ENCODE results near the gene MDM2. TPM values are rescaled to one million over a fixed set of nuclear protein-coding genes. Genes with fewer than 3 reads are reported as not detected.

MDM2 gene
- total RNA-seq, 2 experiments from 2014 or later: 143 to 318 TPM

DNA sequence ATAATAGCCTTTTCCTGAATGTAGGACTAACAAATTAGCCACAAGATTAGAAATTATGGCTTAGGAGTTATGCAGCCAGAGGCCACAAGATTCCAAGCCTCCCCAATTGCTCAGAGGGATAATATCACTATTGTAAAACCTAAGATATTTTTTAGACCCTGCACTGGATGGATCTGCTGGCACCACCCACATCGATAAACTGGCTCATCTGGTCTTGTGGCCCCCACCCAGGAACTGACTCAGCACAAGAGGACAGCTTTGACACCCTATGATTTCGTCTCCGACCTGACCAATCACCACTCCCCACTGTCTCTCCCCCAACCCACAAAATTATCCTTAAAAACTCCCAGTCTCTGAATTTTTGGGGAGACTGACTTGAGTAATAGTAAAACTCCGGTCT lies 70.3 kb downstream of the MDM2 start:
- ChIA-PET POLR2A (interaction anchor here (0.6 kb wide), 1 partner anchor 419 kb away, joined by 7 read pairs; no protein-coding TSS in a partner anchor), CTCF (ENCODE audit: unreplicated experiment) (no interaction called here)
- Histone ChIP-seq H3K4me1 (ENCODE audit: insufficient read depth, low read length, poor library complexity, severe bottlenecking) (peaks cover 31% of the 10 kb centered on the region), H3K4me2 (ENCODE audit: low read length) (no peak overlapping the region), H3K27ac (ENCODE audit: low read depth, low read length, poor library complexity, severe bottlenecking) (no peak overlapping the region), H3K4me3 (ENCODE audit: low read depth, low read length, poor library complexity, severe bottlenecking) (no peak overlapping the region), H4K20me1 (ENCODE audit: insufficient read depth, low read length) (no peaks in the 10 kb centered on the region), H3K9me3 (ENCODE audit: low read length) (peaks cover 19% of the 10 kb centered on the region; the same call in 1 of the 2 replicates), H2AFZ (ENCODE audit: low read length) (no peak overlapping the region), H3K36me3 (ENCODE audit: insufficient read depth, low read length) (peaks cover 12% of the 10 kb centered on the region; the same call in 1 of the 2 replicates), H3K9me2 (ENCODE audit: insufficient read depth, low read length) (no peaks in the 10 kb centered on the region), H3K79me2 (ENCODE audit: insufficient read depth, low read depth, low read length) (no peaks in the 10 kb centered on the region)
- TF ChIP-seq EZH2phosphoT487 (IDR thresholded peaks at IDR 0.05; ENCODE audit: borderline replicate concordance, low read depth, low read length): no peak
- TF ChIP-seq, protein P1, sequence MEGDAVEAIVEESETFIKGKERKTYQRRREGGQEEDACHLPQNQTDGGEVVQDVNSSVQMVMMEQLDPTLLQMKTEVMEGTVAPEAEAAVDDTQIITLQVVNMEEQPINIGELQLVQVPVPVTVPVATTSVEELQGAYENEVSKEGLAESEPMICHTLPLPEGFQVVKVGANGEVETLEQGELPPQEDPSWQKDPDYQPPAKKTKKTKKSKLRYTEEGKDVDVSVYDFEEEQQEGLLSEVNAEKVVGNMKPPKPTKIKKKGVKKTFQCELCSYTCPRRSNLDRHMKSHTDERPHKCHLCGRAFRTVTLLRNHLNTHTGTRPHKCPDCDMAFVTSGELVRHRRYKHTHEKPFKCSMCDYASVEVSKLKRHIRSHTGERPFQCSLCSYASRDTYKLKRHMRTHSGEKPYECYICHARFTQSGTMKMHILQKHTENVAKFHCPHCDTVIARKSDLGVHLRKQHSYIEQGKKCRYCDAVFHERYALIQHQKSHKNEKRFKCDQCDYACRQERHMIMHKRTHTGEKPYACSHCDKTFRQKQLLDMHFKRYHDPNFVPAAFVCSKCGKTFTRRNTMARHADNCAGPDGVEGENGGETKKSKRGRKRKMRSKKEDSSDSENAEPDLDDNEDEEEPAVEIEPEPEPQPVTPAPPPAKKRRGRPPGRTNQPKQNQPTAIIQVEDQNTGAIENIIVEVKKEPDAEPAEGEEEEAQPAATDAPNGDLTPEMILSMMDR (conservative IDR thresholded peaks at IDR 0.05; ENCODE audit: low read length): no peak
- intact Hi-C loops (cut with micrococcal nuclease; ENCODE audit: unreplicated experiment): no loop called here
- no peak for DNase-seq (ENCODE audit: low spot score)
- BruUV-seq (replicated peaks): no TSS peak

GRCh38 chr12:68878846-68879245 lies 70.9 kb downstream of the MDM2 start:
- Histone ChIP-seq H3K4me3 (ENCODE audit: low read depth, low read length, poor library complexity, severe bottlenecking) (no peak overlapping the region), H2AFZ (ENCODE audit: low read length) (no peak overlapping the region), H3K79me2 (ENCODE audit: insufficient read depth, low read depth, low read length) (no peaks in the 10 kb centered on the region), H3K9me2 (ENCODE audit: insufficient read depth, low read length) (no peaks in the 10 kb centered on the region), H3K36me3 (ENCODE audit: insufficient read depth, low read length) (peaks cover 12% of the 10 kb centered on the region; the same call in 1 of the 2 replicates), H3K9me3 (ENCODE audit: low read length) (peaks cover 19% of the 10 kb centered on the region; the same call in 1 of the 2 replicates), H3K27ac (ENCODE audit: low read depth, low read length, poor library complexity, severe bottlenecking) (no peak overlapping the region), H4K20me1 (ENCODE audit: insufficient read depth, low read length) (no peaks in the 10 kb centered on the region), H3K4me1 (ENCODE audit: insufficient read depth, low read length, poor library complexity, severe bottlenecking) (peaks cover 36% of the 10 kb centered on the region), H3K4me2 (ENCODE audit: low read length) (no peak overlapping the region)
- no TSS peak for BruUV-seq (replicated peaks)
- POLR2A ChIA-PET: interaction anchor here (0.6 to 1.9 kb wide), 2 partner anchors 10 to 419 kb away, joined by 7 to 13 read pairs; no protein-coding TSS in a partner anchor
- intact Hi-C loops (cut with micrococcal nuclease; ENCODE audit: unreplicated experiment): no loop called here
- CTCF ChIA-PET (ENCODE audit: unreplicated experiment): no interaction called here
- TF ChIP-seq, protein P1 (conservative IDR thresholded peaks at IDR 0.05; ENCODE audit: low read length): no peak
- no peak for TF ChIP-seq EZH2phosphoT487 (IDR thresholded peaks at IDR 0.05; ENCODE audit: borderline replicate concordance, low read depth, low read length)
- DNase-seq (ENCODE audit: low spot score): no peak

DNA sequence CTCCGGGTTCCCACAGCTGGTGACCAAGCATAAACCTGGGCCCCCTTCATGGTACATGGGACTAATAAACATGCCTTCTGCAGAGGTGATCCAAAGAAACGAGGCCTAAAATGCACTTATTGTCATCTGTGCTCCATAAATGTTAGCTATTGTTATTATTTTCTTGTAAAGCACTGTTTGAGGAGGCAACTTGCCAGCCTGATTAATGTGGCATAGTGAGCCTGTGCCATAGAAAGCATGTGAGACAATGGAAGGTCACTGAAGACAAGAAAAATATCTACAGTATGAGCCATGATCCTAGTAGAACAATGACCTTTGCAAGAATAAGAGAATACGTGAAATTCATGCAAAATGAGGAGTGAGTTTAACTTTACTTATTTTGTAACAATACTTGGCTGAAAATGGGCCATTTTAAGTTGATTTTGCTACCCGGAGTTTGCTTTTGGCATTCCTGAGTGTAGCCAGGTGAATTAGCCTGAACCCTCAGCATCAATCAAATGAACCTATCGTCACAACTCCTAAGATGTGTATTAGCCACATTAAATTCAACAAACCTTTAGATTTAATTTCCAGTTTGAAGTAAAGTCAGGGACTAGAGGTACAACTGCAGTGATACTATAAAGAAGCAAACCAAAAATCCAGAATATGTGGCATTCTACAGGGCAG lies 72.8 kb downstream of the MDM2 start:
- ChIA-PET CTCF (ENCODE audit: unreplicated experiment) (no interaction called here), POLR2A (interaction anchor here (0.6 to 2.1 kb wide), 6 partner anchors 8 to 384 kb away, joined by 3 to 13 read pairs (median 4); no protein-coding TSS in a partner anchor)
- no peaks in the 10 kb centered on the region for H4K20me1 ChIP-seq (ENCODE audit: insufficient read depth, low read length)
- no peak overlapping the region for H3K4me2 ChIP-seq (ENCODE audit: low read length)
- peaks cover 55% of the 10 kb centered on the region for H3K4me1 ChIP-seq (ENCODE audit: insufficient read depth, low read length, poor library complexity, severe bottlenecking)
- TF ChIP-seq EZH2phosphoT487 (IDR thresholded peaks at IDR 0.05; ENCODE audit: borderline replicate concordance, low read depth, low read length): no peak
- TF ChIP-seq, protein P1 (conservative IDR thresholded peaks at IDR 0.05; ENCODE audit: low read length): no peak
- no peak for DNase-seq (ENCODE audit: low spot score)
- peaks cover 19% of the 10 kb centered on the region; the same call in 1 of the 2 replicates for H3K9me3 ChIP-seq (ENCODE audit: low read length)
- no peak overlapping the region for H3K4me3 ChIP-seq (ENCODE audit: low read depth, low read length, poor library complexity, severe bottlenecking)
- intact Hi-C loops (cut with micrococcal nuclease; ENCODE audit: unreplicated experiment): no loop called here
- no TSS peak for BruUV-seq (replicated peaks)
- H3K79me2 ChIP-seq (ENCODE audit: insufficient read depth, low read depth, low read length): no peaks in the 10 kb centered on the region
- H3K27ac ChIP-seq (ENCODE audit: low read depth, low read length, poor library complexity, severe bottlenecking): no peak overlapping the region
- H3K9me2 ChIP-seq (ENCODE audit: insufficient read depth, low read length): no peaks in the 10 kb centered on the region
- peaks cover 12% of the 10 kb centered on the region; the same call in 1 of the 2 replicates for H3K36me3 ChIP-seq (ENCODE audit: insufficient read depth, low read length)
- no peak overlapping the region; the same call in 1 of the 2 replicates for H2AFZ ChIP-seq (ENCODE audit: low read length)

Measured in OCI-LY7 (cell line).